DOHH2 (cell line): Measurements from ENCODE around the gene C2CD3.

ENCODE experiments used
- H3F3A ChIP-seq: fragments of 200-600 bp; sonication (generic), shearing (Covaris generic); 2 replicates; pipeline ENCODE4 v1.6.0; 2016; ENCODE audit warnings: antibody characterized with exemption, mild to moderate bottlenecking; ENCODE audit not compliant: control insufficient read depth, insufficient read depth
- H3K27ac ChIP-seq: fragments of 200-600 bp; sonication (generic); 2 replicates; pipeline ENCODE4 v1.5.1; 2014; ENCODE audit warnings: low read depth, mild to moderate bottlenecking, low read length, moderate library complexity
- H3K27me3 ChIP-seq: fragments of 200-600 bp; sonication (generic); 2 replicates; pipeline ENCODE4 v1.6.1; 2014; ENCODE audit warnings: mild to moderate bottlenecking, low read length, mixed read lengths; ENCODE audit not compliant: control insufficient read depth
- H3K36me3 ChIP-seq: fragments of 200-600 bp; sonication (generic); 2 replicates; pipeline ENCODE4 v1.6.1; 2014; ENCODE audit warnings: mild to moderate bottlenecking, low read length, moderate library complexity, mixed read lengths; ENCODE audit not compliant: control insufficient read depth
- H3K4me1 ChIP-seq: fragments of 200-600 bp; sonication (generic); 2 replicates; pipeline ENCODE4 v1.6.1; 2014; ENCODE audit warnings: mild to moderate bottlenecking, low read length, mixed read lengths; ENCODE audit not compliant: control insufficient read depth
- H3K4me2 ChIP-seq: fragments of 200-600 bp; sonication (generic); 2 replicates; pipeline ENCODE4 v1.6.0; 2014; ENCODE audit warnings: mild to moderate bottlenecking, low read length, moderate library complexity
- H3K4me3 ChIP-seq: fragments of 200-600 bp; sonication (generic); 2 replicates; pipeline ENCODE4 v1.5.1; 2014; ENCODE audit warnings: mild to moderate bottlenecking, low read length, mixed read lengths
- H3K79me2 ChIP-seq: fragments of 200-600 bp; sonication (generic); 2 replicates; pipeline ENCODE4 v1.6.1; 2014; ENCODE audit warnings: mild to moderate bottlenecking, low read length, mixed read lengths; ENCODE audit not compliant: control insufficient read depth
- H3K9me2 ChIP-seq: fragments of 200-600 bp; sonication (generic); replicated peaks from 2 replicates; pipeline ENCODE4 v1.6.1; 2014; ENCODE audit warnings: mild to moderate bottlenecking, low read length, mixed read lengths; ENCODE audit not compliant: control insufficient read depth
- H3K9me3 ChIP-seq: fragments of 200-600 bp; sonication (generic); 2 replicates; pipeline ENCODE4 v1.6.1; 2014; ENCODE audit warnings: antibody characterized with exemption, low read length, mixed read lengths; ENCODE audit not compliant: control insufficient read depth, insufficient read depth
- H4K20me1 ChIP-seq: fragments of 200-600 bp; sonication (generic); 2 replicates; pipeline ENCODE4 v1.6.0; 2014; ENCODE audit warnings: low read depth, mild to moderate bottlenecking, antibody characterized with exemption, low read length, moderate library complexity; ENCODE audit not compliant: control insufficient read depth, insufficient read depth
- CTCF ChIP-seq: fragments of 200-600 bp; sonication (generic); IDR thresholded peaks from one replicate; pipeline ENCODE4 v1.5.1; 2014; ENCODE audit warnings: antibody characterized with exemption, mild to moderate bottlenecking, low read depth, low read length; ENCODE audit not compliant: poor library complexity, severe bottlenecking
- EZH2phosphoT487 ChIP-seq: fragments of 200-600 bp; sonication (generic); IDR thresholded peaks from 2 replicates; pipeline ENCODE4 v1.6.1; 2017; ENCODE audit warnings: borderline replicate concordance, mild to moderate bottlenecking, antibody characterized with exemption, low read length, moderate library complexity, mixed read lengths

The C2CD3 gene

GRCh38 chr11:73968356-73968966, 202.3 kb downstream of the C2CD3 start:
- Histone ChIP-seq H3K4me2 (no peak overlapping the region), H3F3A (peaks cover 23% of the 10 kb centered on the region), H3K36me3 (no peaks in the 10 kb centered on the region), H3K4me1 (peaks cover 41% of the 10 kb centered on the region), H3K27me3 (peaks cover 8% of the 10 kb centered on the region; the same call in 1 of the 2 replicates), H3K9me3 (no peaks in the 10 kb centered on the region), H3K4me3 (no peak overlapping the region), H3K27ac (no peak overlapping the region), H4K20me1 (no peaks in the 10 kb centered on the region), H3K9me2 (no peaks in the 10 kb centered on the region), H3K79me2 (no peaks in the 10 kb centered on the region)
- TF ChIP-seq EZH2phosphoT487: no peak
- no peak for TF ChIP-seq CTCF

- Histone ChIP-seq H3K4me2 (no peak overlapping the region), H3F3A (peaks cover 5% of the 10 kb centered on the region), H4K20me1 (no peaks in the 10 kb centered on the region), H3K4me1 (peaks cover 22% of the 10 kb centered on the region), H3K36me3 (no peaks in the 10 kb centered on the region), H3K4me3 (no peak overlapping the region), H3K9me3 (no peaks in the 10 kb centered on the region), H3K27ac (no peak overlapping the region), H3K27me3 (peaks cover 8% of the 10 kb centered on the region), H3K79me2 (no peaks in the 10 kb centered on the region), H3K9me2 (no peaks in the 10 kb centered on the region)
- TF ChIP-seq CTCF: no peak
- no peak for TF ChIP-seq EZH2phosphoT487
Observed at GRCh38 chr11:73965764-73966121, 205.1 kb downstream of the C2CD3 start.

GRCh38 chr11:73965076-73965763, 205.6 kb downstream of the C2CD3 start:
- peaks cover 8% of the 10 kb centered on the region for H3K27me3 ChIP-seq
- H3K36me3 ChIP-seq: no peaks in the 10 kb centered on the region
- H3K79me2 ChIP-seq: no peaks in the 10 kb centered on the region
- no peak overlapping the region for H3K27ac ChIP-seq
- H3K4me1 ChIP-seq: peaks cover 19% of the 10 kb centered on the region
- H3K9me2 ChIP-seq: no peaks in the 10 kb centered on the region
- H3F3A ChIP-seq: peaks cover 2% of the 10 kb centered on the region
- no peaks in the 10 kb centered on the region for H3K9me3 ChIP-seq
- H3K4me2 ChIP-seq: peak overlapping the region; percentile 57
- H3K4me3 ChIP-seq: 0 out of 2 replicates have a peak overlapping the region, but pooled peaks have one; percentile 29
- TF ChIP-seq EZH2phosphoT487 (no peak), CTCF (no peak)
- no peaks in the 10 kb centered on the region for H4K20me1 ChIP-seq
